Esophagus squamous epithelium (tissue), 5 donors: ENCODE data around the gene LIN52. TPM values are rescaled to one million over a fixed set of nuclear protein-coding genes. Genes with fewer than 3 reads are reported as not detected.

ENCODE experiments used
- DNase-seq: peaks from one replicate; lab custom pipeline; 2025; lab: John Stamatoyannopoulos, UW
- H3K27ac ChIP-seq, 4 donors: fragments of 200-600 bp; sonication (generic); one replicate each; pipeline ENCODE4 v1.5.1; 2016 to 2019; ENCODE audit warnings: mild to moderate bottlenecking in 1 of 4
- H3K27me3 ChIP-seq, 4 donors: fragments of 200-600 bp; sonication (generic); 1 replicate in 3 of 4; 2 replicates in 1 of 4; pipeline versions ENCODE4 v1.5.1 to v1.6.0; 2017 to 2021; ENCODE audit warnings: antibody characterized with exemption in 1 of 4
- H3K36me3 ChIP-seq, 3 donors: fragments of 200-600 bp; sonication (generic); one replicate each; pipeline ENCODE4 v1.5.1; 2016 to 2019
- H3K4me1 ChIP-seq, 3 donors: fragments of 200-600 bp; sonication (generic); one replicate each; pipeline ENCODE4 v1.5.1; 2017 to 2019
- H3K4me3 ChIP-seq, 4 donors: fragments of 200-600 bp; sonication (generic); 1 replicate in 3 of 4; 2 replicates in 1 of 4; pipeline ENCODE4 v1.5.1; 2016 to 2019; ENCODE audit warnings: mild to moderate bottlenecking in 2 of 4, moderate library complexity in 1 of 4
- H3K9me3 ChIP-seq, 3 donors: fragments of 200-600 bp; sonication (generic); one replicate each; pipeline ENCODE4 v1.5.1; 2016 to 2019
- POLR2A ChIP-seq, 4 donors: fragments of 450-650 bp; IDR thresholded peaks; one replicate each; pipeline ENCODE4 v1.6.1; 2017; ENCODE audit warnings: antibody characterized with exemption in 4 of 4, mild to moderate bottlenecking in 4 of 4, moderate library complexity in 3 of 4
- WGBS, 2 donors: methylation state at CpG; one replicate each; pipeline ENCODE4 v1.1.5; 2018; 5-methylcytosine and 5-hydroxymethylcytosine counted together
- intact Hi-C: fragments of 100-400 bp; cut with DNase I; formaldehyde crosslinking; loops from one replicate; pipeline ENCODE4 v1.15.0; 2022
- total RNA-seq, 4 donors: library from RNA; depleted of rRNA; stranded (reverse); fragments of >200 nt; gene quantifications; one replicate each; pipeline ENCODE4 v1.1.0, GENCODE V29; 2016
- TF ChIP-seq, protein P1 (sequence below), 6 experiments: fragments of 450-650 bp in 4 of 6; fragments of 200-600 bp in 2 of 6; sonication (generic) in 2 of 6; IDR thresholded peaks; one replicate each; pipeline ENCODE4 v1.5.1; 2016 to 2019; ENCODE audit warnings: antibody characterized with exemption in 6 of 6, mild to moderate bottlenecking in 4 of 6, moderate library complexity in 4 of 6
- donor health status: DM: yes; HTN: yes; CAD: no.

LIN52 gene
- total RNA-seq, 4 donors from 2014 or later: 2.4 to 8.9 (median 6.1) TPM

- WGBS, 2 donors: 81 to 83% methylated on average over 3 of the region's 3 CpGs
- Histone ChIP-seq H3K27me3 (no peaks in the 10 kb centered on the region), H3K4me3 (no peak overlapping the region), H3K27ac (no peak overlapping the region), H3K4me1 (no peaks in the 10 kb centered on the region), H3K9me3 (no peaks in the 10 kb centered on the region), H3K36me3 (peaks cover 0 to 96% (median 5%) of the 10 kb centered on the region in 3 donors)
- DNase-seq: no peak
- intact Hi-C loops: no loop called here
- TF ChIP-seq POLR2A (IDR thresholded peaks at IDR 0.05): no peak
- TF ChIP-seq, protein P1, sequence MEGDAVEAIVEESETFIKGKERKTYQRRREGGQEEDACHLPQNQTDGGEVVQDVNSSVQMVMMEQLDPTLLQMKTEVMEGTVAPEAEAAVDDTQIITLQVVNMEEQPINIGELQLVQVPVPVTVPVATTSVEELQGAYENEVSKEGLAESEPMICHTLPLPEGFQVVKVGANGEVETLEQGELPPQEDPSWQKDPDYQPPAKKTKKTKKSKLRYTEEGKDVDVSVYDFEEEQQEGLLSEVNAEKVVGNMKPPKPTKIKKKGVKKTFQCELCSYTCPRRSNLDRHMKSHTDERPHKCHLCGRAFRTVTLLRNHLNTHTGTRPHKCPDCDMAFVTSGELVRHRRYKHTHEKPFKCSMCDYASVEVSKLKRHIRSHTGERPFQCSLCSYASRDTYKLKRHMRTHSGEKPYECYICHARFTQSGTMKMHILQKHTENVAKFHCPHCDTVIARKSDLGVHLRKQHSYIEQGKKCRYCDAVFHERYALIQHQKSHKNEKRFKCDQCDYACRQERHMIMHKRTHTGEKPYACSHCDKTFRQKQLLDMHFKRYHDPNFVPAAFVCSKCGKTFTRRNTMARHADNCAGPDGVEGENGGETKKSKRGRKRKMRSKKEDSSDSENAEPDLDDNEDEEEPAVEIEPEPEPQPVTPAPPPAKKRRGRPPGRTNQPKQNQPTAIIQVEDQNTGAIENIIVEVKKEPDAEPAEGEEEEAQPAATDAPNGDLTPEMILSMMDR (IDR thresholded peaks at IDR 0.05): no peak
Measured at GRCh38 chr14:74065746-74066575, 18.8 kb upstream of the LIN52 start.

- no peak for DNase-seq
- Histone ChIP-seq H3K9me3 (no peaks in the 10 kb centered on the region), H3K27ac (no peak overlapping the region), H3K4me1 (peaks cover 0 to 10% (median 0%) of the 10 kb centered on the region in 3 donors), H3K27me3 (no peaks in the 10 kb centered on the region), H3K36me3 (peaks cover 0 to 25% (median 0%) of the 10 kb centered on the region in 3 donors), H3K4me3 (no peak overlapping the region)
- intact Hi-C loops: no loop called here
- 80 to 100% methylated on average over 1 of the region's 1 CpG for WGBS, 2 donors
- TF ChIP-seq, protein P1 (IDR thresholded peaks at IDR 0.05): no peak
- TF ChIP-seq POLR2A (IDR thresholded peaks at IDR 0.05): no peak
Measured at GRCh38 chr14:74077401-74077800, 7.4 kb upstream of the LIN52 start.

GRCh38 chr14:74080820-74081460 lies 3.8 kb upstream of the LIN52 start:
- Histone ChIP-seq H3K9me3 (no peaks in the 10 kb centered on the region), H3K27me3 (no peaks in the 10 kb centered on the region), H3K4me3 (no peak overlapping the region), H3K36me3 (no peaks in the 10 kb centered on the region), H3K4me1 (peaks cover 0 to 33% (median 13%) of the 10 kb centered on the region in 3 donors), H3K27ac (no peak overlapping the region)
- WGBS, 2 donors: 69 to 75% methylated on average over 4 of the region's 4 CpGs
- DNase-seq: no peak
- no peak for TF ChIP-seq POLR2A (IDR thresholded peaks at IDR 0.05)
- TF ChIP-seq, protein P1 (IDR thresholded peaks at IDR 0.05): no peak
- intact Hi-C loops: no loop called here

DNA sequence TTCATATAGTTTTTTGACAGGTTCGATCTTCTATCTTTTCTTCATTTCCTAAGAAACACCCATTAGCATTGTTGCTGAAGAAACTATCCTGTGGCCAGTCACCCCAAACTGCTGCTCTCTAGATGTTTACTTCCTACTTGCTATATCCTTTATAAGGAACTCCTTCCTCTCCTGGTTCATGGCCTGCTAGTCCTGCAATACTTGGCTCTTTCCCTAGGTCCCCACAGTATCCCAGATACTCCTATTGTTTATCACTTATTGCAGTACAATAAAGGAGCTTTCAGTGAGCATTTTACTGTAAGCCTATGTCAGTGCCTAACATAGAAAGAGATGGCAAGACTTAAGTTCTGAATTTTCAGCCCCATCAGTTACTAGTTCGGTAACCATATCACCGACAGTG lies 3.3 kb upstream of the LIN52 start:
- DNase-seq: no peak
- H3K36me3 ChIP-seq: no peaks in the 10 kb centered on the region
- 82 to 91% methylated on average over 2 to 3 of the region's 3 CpGs for WGBS, 2 donors
- peaks cover 0 to 39% (median 14%) of the 10 kb centered on the region in 3 donors for H3K4me1 ChIP-seq
- H3K27me3 ChIP-seq: no peaks in the 10 kb centered on the region
- intact Hi-C loops: no loop called here
- no peak overlapping the region for H3K27ac ChIP-seq
- H3K4me3 ChIP-seq: no peak overlapping the region
- no peaks in the 10 kb centered on the region for H3K9me3 ChIP-seq
- TF ChIP-seq, protein P1 (IDR thresholded peaks at IDR 0.05): no peak
- no peak for TF ChIP-seq POLR2A (IDR thresholded peaks at IDR 0.05)

- Histone ChIP-seq H3K27me3 (no peaks in the 10 kb centered on the region), H3K4me3 (peak overlapping the region in 2 of 4 donors; percentile 71 to 76), H3K9me3 (no peaks in the 10 kb centered on the region), H3K4me1 (peaks cover 0 to 42% (median 14%) of the 10 kb centered on the region in 3 donors), H3K36me3 (no peaks in the 10 kb centered on the region), H3K27ac (peak overlapping the region in 2 of 4 donors; percentile 94 to 96)
- intact Hi-C loops: no loop called here
- no peak for DNase-seq
- no peak for TF ChIP-seq POLR2A (IDR thresholded peaks at IDR 0.05)
- TF ChIP-seq, protein P1 (IDR thresholded peaks at IDR 0.05): no peak
- WGBS, 2 donors: 83 to 87% methylated on average over 3 of the region's 3 CpGs
Measured at GRCh38 chr14:74083161-74083560, 1.6 kb upstream of the LIN52 start.
